Measurements from ENCODE around the gene TSR1.
A peak's percentile ranks its signal among the peaks of the same experiment; 100 is the strongest.

TSR1 gene

GRCh38 chr17:2346475-2346874 lies 10.2 kb upstream of the TSR1 start:
- H3K4me3 ChIP-seq (ENCODE audit: low read depth in 1 of 2, low read length in 2 of 2): no peak overlapping the region
- no peak for DNase-seq
- peaks cover 3% of the 10 kb centered on the region; the same call in 1 of the 2 replicates for H3K79me2 ChIP-seq (ENCODE audit: insufficient read depth, low read length)
- no peak overlapping the region for H2AFZ ChIP-seq (ENCODE audit: low read depth, low read length)
- H3K9ac ChIP-seq (ENCODE audit: low read depth, low read length): no peak overlapping the region
- H3K4me2 ChIP-seq (ENCODE audit: insufficient read depth, low read length): no peak overlapping the region
- peaks cover 9% of the 10 kb centered on the region; the same call in 1 of the 2 replicates for H4K20me1 ChIP-seq (ENCODE audit: insufficient read depth, low read length)
- H3K27ac ChIP-seq (ENCODE audit: low read length): no peak overlapping the region
- H3K4me1 ChIP-seq (ENCODE audit: insufficient read depth, low read length): no peaks in the 10 kb centered on the region
- no peaks in the 10 kb centered on the region for H3K27me3 ChIP-seq (ENCODE audit: insufficient read depth, low read length, poor library complexity)
- no peaks in the 10 kb centered on the region for H3K9me3 ChIP-seq (ENCODE audit: insufficient read depth, low read length, severe bottlenecking)
- no peak for ATAC-seq (ENCODE audit: insufficient read depth, low read depth)
- H3K36me3 ChIP-seq (ENCODE audit: insufficient read depth, low read length): peaks cover 37% of the 10 kb centered on the region
- no peak for TF ChIP-seq EZH2 (IDR thresholded peaks at IDR 0.05; ENCODE audit: borderline replicate concordance, low read depth, low read length, severe bottlenecking)
- TF ChIP-seq, protein P1, sequence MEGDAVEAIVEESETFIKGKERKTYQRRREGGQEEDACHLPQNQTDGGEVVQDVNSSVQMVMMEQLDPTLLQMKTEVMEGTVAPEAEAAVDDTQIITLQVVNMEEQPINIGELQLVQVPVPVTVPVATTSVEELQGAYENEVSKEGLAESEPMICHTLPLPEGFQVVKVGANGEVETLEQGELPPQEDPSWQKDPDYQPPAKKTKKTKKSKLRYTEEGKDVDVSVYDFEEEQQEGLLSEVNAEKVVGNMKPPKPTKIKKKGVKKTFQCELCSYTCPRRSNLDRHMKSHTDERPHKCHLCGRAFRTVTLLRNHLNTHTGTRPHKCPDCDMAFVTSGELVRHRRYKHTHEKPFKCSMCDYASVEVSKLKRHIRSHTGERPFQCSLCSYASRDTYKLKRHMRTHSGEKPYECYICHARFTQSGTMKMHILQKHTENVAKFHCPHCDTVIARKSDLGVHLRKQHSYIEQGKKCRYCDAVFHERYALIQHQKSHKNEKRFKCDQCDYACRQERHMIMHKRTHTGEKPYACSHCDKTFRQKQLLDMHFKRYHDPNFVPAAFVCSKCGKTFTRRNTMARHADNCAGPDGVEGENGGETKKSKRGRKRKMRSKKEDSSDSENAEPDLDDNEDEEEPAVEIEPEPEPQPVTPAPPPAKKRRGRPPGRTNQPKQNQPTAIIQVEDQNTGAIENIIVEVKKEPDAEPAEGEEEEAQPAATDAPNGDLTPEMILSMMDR (IDR thresholded peaks at IDR 0.05; ENCODE audit: borderline replicate concordance, extremely low read depth, low read length, poor library complexity, severe bottlenecking): no peak

DNA sequence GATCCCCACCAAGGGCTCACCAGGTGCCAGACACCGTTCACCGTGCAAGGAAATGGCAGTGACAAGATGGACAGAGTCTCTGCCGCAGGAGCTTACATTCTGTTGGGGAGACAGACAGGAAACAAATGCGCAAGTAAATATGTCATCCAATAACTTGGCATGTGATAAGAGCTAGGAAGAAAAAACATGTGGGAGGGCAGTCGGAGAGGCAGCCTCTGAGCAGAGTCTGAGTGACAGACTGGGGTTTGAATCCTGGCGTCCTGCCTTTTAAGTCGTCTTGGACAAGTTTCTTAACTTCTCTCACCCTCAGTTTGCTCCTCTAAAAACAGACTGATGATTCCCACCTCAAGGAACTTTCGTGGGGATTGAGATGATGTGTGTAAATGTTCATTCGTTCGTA lies 8.3 kb upstream of the TSR1 start:
- no peak overlapping the region for H3K27ac ChIP-seq (ENCODE audit: low read length)
- no peak overlapping the region for H3K4me2 ChIP-seq (ENCODE audit: insufficient read depth, low read length)
- peaks cover 42% of the 10 kb centered on the region for H3K36me3 ChIP-seq (ENCODE audit: insufficient read depth, low read length)
- H3K9ac ChIP-seq (ENCODE audit: low read depth, low read length): no peak overlapping the region
- TF ChIP-seq EZH2 (IDR thresholded peaks at IDR 0.05; ENCODE audit: borderline replicate concordance, low read depth, low read length, severe bottlenecking): no peak
- TF ChIP-seq, protein P1 (IDR thresholded peaks at IDR 0.05; ENCODE audit: borderline replicate concordance, extremely low read depth, low read length, poor library complexity, severe bottlenecking): no peak
- ATAC-seq (ENCODE audit: insufficient read depth, low read depth) (no peak), DNase-seq (no peak)
- H3K4me1 ChIP-seq (ENCODE audit: insufficient read depth, low read length): no peaks in the 10 kb centered on the region
- no peaks in the 10 kb centered on the region for H3K9me3 ChIP-seq (ENCODE audit: insufficient read depth, low read length, severe bottlenecking)
- H2AFZ ChIP-seq (ENCODE audit: low read depth, low read length): no peak overlapping the region
- H3K4me3 ChIP-seq (ENCODE audit: low read depth in 1 of 2, low read length in 2 of 2): no peak overlapping the region
- H4K20me1 ChIP-seq (ENCODE audit: insufficient read depth, low read length): 0 out of 2 replicates have a peak, but pooled peaks cover 3% of the 10 kb centered on the region
- H3K79me2 ChIP-seq (ENCODE audit: insufficient read depth, low read length): peaks cover 12% of the 10 kb centered on the region; the same call in 1 of the 2 replicates
- no peaks in the 10 kb centered on the region for H3K27me3 ChIP-seq (ENCODE audit: insufficient read depth, low read length, poor library complexity)

DNA sequence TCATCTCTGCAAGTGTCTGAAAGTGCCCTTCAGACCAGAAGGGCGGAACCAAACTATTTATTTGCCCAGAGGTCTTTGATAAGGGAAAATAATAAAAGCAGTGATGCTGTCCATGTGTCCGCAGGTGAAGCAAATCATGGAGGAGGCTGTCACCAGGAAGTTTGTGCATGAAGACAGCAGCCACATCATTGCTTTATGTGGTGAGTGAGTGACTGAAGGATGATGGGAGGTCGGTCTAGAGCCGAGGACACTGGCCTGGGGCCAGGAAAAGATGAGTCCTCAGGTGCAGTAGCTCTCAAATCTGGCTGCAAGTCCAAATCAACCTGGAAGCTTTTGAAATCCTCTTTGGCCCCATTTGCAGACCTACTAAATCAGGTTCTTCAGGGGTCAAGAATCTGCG lies 7.2 kb upstream of the TSR1 start:
- no peak overlapping the region for H3K4me2 ChIP-seq (ENCODE audit: insufficient read depth, low read length)
- peaks cover 39% of the 10 kb centered on the region for H3K36me3 ChIP-seq (ENCODE audit: insufficient read depth, low read length)
- no peak overlapping the region for H2AFZ ChIP-seq (ENCODE audit: low read depth, low read length)
- peaks cover 16% of the 10 kb centered on the region for H3K79me2 ChIP-seq (ENCODE audit: insufficient read depth, low read length)
- no peak overlapping the region for H3K9ac ChIP-seq (ENCODE audit: low read depth, low read length)
- no peaks in the 10 kb centered on the region for H3K27me3 ChIP-seq (ENCODE audit: insufficient read depth, low read length, poor library complexity)
- ATAC-seq (ENCODE audit: insufficient read depth, low read depth) (no peak), DNase-seq (no peak)
- H3K27ac ChIP-seq (ENCODE audit: low read length): no peak overlapping the region
- H3K9me3 ChIP-seq (ENCODE audit: insufficient read depth, low read length, severe bottlenecking): no peaks in the 10 kb centered on the region
- H3K4me1 ChIP-seq (ENCODE audit: insufficient read depth, low read length): peaks cover 6% of the 10 kb centered on the region
- H3K4me3 ChIP-seq (ENCODE audit: low read depth in 1 of 2, low read length in 2 of 2): no peak overlapping the region
- no peak for TF ChIP-seq EZH2 (IDR thresholded peaks at IDR 0.05; ENCODE audit: borderline replicate concordance, low read depth, low read length, severe bottlenecking)
- TF ChIP-seq, protein P1 (IDR thresholded peaks at IDR 0.05; ENCODE audit: borderline replicate concordance, extremely low read depth, low read length, poor library complexity, severe bottlenecking): no peak
- peaks cover 4% of the 10 kb centered on the region; the same call in 1 of the 2 replicates for H4K20me1 ChIP-seq (ENCODE audit: insufficient read depth, low read length)

GRCh38 chr17:2338315-2338657 lies 2.0 kb upstream of the TSR1 start:
- no peak for ATAC-seq (ENCODE audit: insufficient read depth, low read depth)
- TF ChIP-seq, protein P1 (IDR thresholded peaks at IDR 0.05; ENCODE audit: borderline replicate concordance, extremely low read depth, low read length, poor library complexity, severe bottlenecking): no peak
- no peak for TF ChIP-seq EZH2 (IDR thresholded peaks at IDR 0.05; ENCODE audit: borderline replicate concordance, low read depth, low read length, severe bottlenecking)

More at GRCh38 chr17:2338315-2338657, 2.0 kb upstream of the TSR1 start:
- peak overlapping the region; percentile 83 for H2AFZ ChIP-seq (ENCODE audit: low read depth, low read length)
- H4K20me1 ChIP-seq (ENCODE audit: insufficient read depth, low read length): peaks cover 11% of the 10 kb centered on the region; the same call in 1 of the 2 replicates
- H3K4me2 ChIP-seq (ENCODE audit: insufficient read depth, low read length): peak overlapping the region; percentile 95
- H3K9ac ChIP-seq (ENCODE audit: low read depth, low read length): peak overlapping the region; percentile 90
- peaks cover 61% of the 10 kb centered on the region for H3K79me2 ChIP-seq (ENCODE audit: insufficient read depth, low read length)
- H3K27ac ChIP-seq (ENCODE audit: low read length): peak overlapping the region; percentile 49; the same call in 1 of the 2 replicates
- H3K27me3 ChIP-seq (ENCODE audit: insufficient read depth, low read length, poor library complexity): no peaks in the 10 kb centered on the region
- peak overlapping the region; percentile 43 to 94; a peak in 3 of 4 replicates for H3K4me3 ChIP-seq (ENCODE audit: low read depth in 1 of 2, low read length in 2 of 2)
- peaks cover 45% of the 10 kb centered on the region for H3K36me3 ChIP-seq (ENCODE audit: insufficient read depth, low read length)
- no peaks in the 10 kb centered on the region for H3K9me3 ChIP-seq (ENCODE audit: insufficient read depth, low read length, severe bottlenecking)
- no peak for DNase-seq
- H3K4me1 ChIP-seq (ENCODE audit: insufficient read depth, low read length): peaks cover 44% of the 10 kb centered on the region

Data from DND-41 (cell line).